K562 treated with DMSO at 1 percent for 12 hours (cell line): ENCODE data around the gene PCCA. TPM values are rescaled to one million over a fixed set of nuclear protein-coding genes. Genes with fewer than 3 reads are reported as not detected.

Source experiments
- total RNA-seq: library from RNA; unstranded; fragments of 300-600 nt; gene quantifications from 2 replicates; pipeline ENCODE4 v1.2.3, GENCODE V29; 2022; ENCODE audit not compliant: insufficient read depth

The PCCA gene, protein sequence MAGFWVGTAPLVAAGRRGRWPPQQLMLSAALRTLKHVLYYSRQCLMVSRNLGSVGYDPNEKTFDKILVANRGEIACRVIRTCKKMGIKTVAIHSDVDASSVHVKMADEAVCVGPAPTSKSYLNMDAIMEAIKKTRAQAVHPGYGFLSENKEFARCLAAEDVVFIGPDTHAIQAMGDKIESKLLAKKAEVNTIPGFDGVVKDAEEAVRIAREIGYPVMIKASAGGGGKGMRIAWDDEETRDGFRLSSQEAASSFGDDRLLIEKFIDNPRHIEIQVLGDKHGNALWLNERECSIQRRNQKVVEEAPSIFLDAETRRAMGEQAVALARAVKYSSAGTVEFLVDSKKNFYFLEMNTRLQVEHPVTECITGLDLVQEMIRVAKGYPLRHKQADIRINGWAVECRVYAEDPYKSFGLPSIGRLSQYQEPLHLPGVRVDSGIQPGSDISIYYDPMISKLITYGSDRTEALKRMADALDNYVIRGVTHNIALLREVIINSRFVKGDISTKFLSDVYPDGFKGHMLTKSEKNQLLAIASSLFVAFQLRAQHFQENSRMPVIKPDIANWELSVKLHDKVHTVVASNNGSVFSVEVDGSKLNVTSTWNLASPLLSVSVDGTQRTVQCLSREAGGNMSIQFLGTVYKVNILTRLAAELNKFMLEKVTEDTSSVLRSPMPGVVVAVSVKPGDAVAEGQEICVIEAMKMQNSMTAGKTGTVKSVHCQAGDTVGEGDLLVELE
- 6.7 and 9.3 TPM in 2 replicates for total RNA-seq

DNA sequence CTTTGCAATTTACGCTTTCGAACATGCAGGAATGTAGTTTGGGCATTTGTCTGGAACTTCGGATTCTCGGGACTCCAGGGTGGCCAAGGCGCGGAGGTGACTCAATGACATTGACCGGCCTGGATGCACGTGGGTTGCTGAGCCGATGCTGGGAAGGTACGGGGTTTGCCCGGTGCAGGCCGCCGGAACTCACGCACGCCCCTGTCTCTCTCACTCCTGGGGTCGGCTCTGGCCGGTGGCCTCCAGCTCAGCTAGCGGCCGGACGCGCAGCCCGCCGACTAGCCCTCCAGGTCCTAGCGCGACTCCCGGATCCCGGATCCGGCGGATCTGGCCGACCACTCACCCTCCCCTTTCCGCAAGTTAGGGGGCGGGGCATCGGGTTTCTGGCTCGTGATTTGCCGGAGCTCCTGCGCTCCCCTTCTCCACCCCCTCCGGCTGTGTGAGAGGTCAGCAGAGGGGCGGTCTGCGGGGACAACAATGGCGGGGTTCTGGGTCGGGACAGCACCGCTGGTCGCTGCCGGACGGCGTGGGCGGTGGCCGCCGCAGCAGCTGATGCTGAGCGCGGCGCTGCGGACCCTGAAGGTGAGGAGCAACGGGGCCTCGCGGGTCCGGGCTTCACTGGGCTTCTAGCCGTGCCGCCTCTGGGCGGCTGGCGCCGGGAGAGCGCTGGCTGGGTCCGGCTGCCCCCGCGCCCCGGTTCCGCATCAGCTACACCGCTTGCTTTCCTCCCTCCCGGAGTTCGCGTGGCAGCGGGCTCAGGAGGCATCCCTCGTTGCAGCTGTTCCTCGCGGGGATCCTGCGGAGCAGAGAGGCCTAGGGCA, at the start of gene PCCA:
TSS of gene PCCA (plus strand) at position 450 of the 821 bp plus-strand sequence. CDS start at position 478, 28 bp downstream.

Other genes starting within 250 kb of the PCCA start
- gene ZIC5, start 117.3 kb upstream of the PCCA start, total RNA-seq, result 0.16 and 0.25 TPM in 2 replicates
- 2.9 and 5.0 TPM in 2 replicates for gene ZIC2, start 107.3 kb upstream of the PCCA start, total RNA-seq